CD4-positive, alpha-beta T cell (primary cell): ENCODE data around the gene CDCP2. TPM values are rescaled to one million over a fixed set of nuclear protein-coding genes. Genes with fewer than 3 reads are reported as not detected.

Source experiments
- ATAC-seq: fragments of 200-7000 bp; cut with Tn5 transposase; one replicate; pipeline ENCODE4 v1.10.0; 2022; ENCODE audit warnings: mild to moderate bottlenecking; ENCODE audit not compliant: poor library complexity
- CTCF ChIA-PET: fragments of 350-600 bp; sonication (Branson Sonifier 250); formaldehyde crosslinking; loops from one replicate; lab custom pipeline; 2021; ENCODE audit warnings: antibody characterized with exemption, inconsistent platforms; lab: Charles Lee
- POLR2A ChIA-PET: fragments of 350-600 bp; sonication (Branson Sonifier 250); formaldehyde crosslinking; loops from one replicate; lab custom pipeline; 2021; ENCODE audit warnings: antibody characterized with exemption, inconsistent platforms; lab: Charles Lee
- DNase-seq, 14 experiments: peaks; one replicate each; pipeline ENCODE4 v3.0.0-alpha.2; 2013 to 2020; ENCODE audit warnings: mixed read lengths in 2 of 14
- H3K27ac ChIP-seq, 2 donors: one replicate each; pipeline versions ENCODE4 v1.5.1 to v1.7.0; 2013; ENCODE audit warnings: low read length in 2 of 2, low read depth in 1 of 2, mild to moderate bottlenecking in 1 of 2
- H3K27me3 ChIP-seq, 2 experiments: 1 replicate in 1 of 2; 2 replicates in 1 of 2; pipeline versions ENCODE4 v1.6.1 to v1.7.0; 2013; ENCODE audit warnings: low read length in 2 of 2, control low read depth in 1 of 2, mild to moderate bottlenecking in 1 of 2, moderate library complexity in 1 of 2; ENCODE audit not compliant: insufficient read depth in 2 of 2, control insufficient read depth in 1 of 2
- H3K36me3 ChIP-seq: one replicate; pipeline ENCODE4 v1.6.1; 2013; ENCODE audit warnings: low read length, control low read depth; ENCODE audit not compliant: insufficient read depth
- H3K4me1 ChIP-seq: one replicate; pipeline ENCODE4 v1.6.1; 2013; ENCODE audit warnings: low read length, control low read depth; ENCODE audit not compliant: insufficient read depth
- H3K4me3 ChIP-seq: one replicate; pipeline ENCODE4 v1.5.1; 2013; ENCODE audit warnings: mild to moderate bottlenecking, low read length, moderate library complexity
- H3K9me3 ChIP-seq, 2 experiments: 1 replicate in 1 of 2; 2 replicates in 1 of 2; pipeline versions ENCODE4 v1.6.1 to v1.7.0; 2013; ENCODE audit warnings: low read length in 2 of 2, mild to moderate bottlenecking in 2 of 2, control low read depth in 1 of 2, moderate library complexity in 1 of 2; ENCODE audit not compliant: control insufficient read depth in 1 of 2, insufficient read depth in 1 of 2
- H3K27ac Mint-ChIP-seq: one replicate; pipeline ENCODE4 v1.8.0; 2020; ENCODE audit warnings: mixed read lengths
- H3K27me3 Mint-ChIP-seq: one replicate; pipeline ENCODE4 v1.8.0; 2021; ENCODE audit warnings: mixed read lengths
- H3K36me3 Mint-ChIP-seq: one replicate; pipeline ENCODE4 v1.8.0; 2021; ENCODE audit warnings: low read depth, mixed read lengths
- H3K4me1 Mint-ChIP-seq: one replicate; pipeline ENCODE4 v1.8.0; 2021; ENCODE audit warnings: low read depth, mixed read lengths
- H3K4me3 Mint-ChIP-seq: one replicate; pipeline ENCODE4 v1.8.0; 2020; ENCODE audit warnings: mild to moderate bottlenecking, mixed read lengths
- H3K9me3 Mint-ChIP-seq: one replicate; pipeline ENCODE4 v1.8.0; 2020; ENCODE audit warnings: mixed read lengths
- intact Hi-C, 2 experiments: fragments of 100-400 bp; cut with DNase I in 1 of 2; cut with micrococcal nuclease in 1 of 2; formaldehyde crosslinking; loops; one replicate each; pipeline versions ENCODE4 v1.15.1 to v1.9.0; 2023 to 2025; cut with DNase I, micrococcal nuclease
- total RNA-seq, 174 experiments: library from RNA in 2 of 174; stranded (reverse) in 2 of 174; gene quantifications; one replicate each; pipeline ENCODE4 v1.2.3 and lab custom pipeline; 2021 to 2026
- TF ChIP-seq, protein P1 (sequence below): fragments of 200-600 bp; IDR thresholded peaks from one replicate; pipeline ENCODE4 v1.8.0; 2022; ENCODE audit warnings: antibody characterized with exemption, mild to moderate bottlenecking

The CDCP2 gene
- total RNA-seq, 2 experiments from 2014 or later, result not detected

GRCh38 chr1:54129858-54130257 is 22.9 kb downstream of the CDCP2 start:
- intact Hi-C loops, result no loop called here
- H3K9me3 ChIP-seq, result no peaks in the 10 kb centered on the region
- TF ChIP-seq, protein P1, sequence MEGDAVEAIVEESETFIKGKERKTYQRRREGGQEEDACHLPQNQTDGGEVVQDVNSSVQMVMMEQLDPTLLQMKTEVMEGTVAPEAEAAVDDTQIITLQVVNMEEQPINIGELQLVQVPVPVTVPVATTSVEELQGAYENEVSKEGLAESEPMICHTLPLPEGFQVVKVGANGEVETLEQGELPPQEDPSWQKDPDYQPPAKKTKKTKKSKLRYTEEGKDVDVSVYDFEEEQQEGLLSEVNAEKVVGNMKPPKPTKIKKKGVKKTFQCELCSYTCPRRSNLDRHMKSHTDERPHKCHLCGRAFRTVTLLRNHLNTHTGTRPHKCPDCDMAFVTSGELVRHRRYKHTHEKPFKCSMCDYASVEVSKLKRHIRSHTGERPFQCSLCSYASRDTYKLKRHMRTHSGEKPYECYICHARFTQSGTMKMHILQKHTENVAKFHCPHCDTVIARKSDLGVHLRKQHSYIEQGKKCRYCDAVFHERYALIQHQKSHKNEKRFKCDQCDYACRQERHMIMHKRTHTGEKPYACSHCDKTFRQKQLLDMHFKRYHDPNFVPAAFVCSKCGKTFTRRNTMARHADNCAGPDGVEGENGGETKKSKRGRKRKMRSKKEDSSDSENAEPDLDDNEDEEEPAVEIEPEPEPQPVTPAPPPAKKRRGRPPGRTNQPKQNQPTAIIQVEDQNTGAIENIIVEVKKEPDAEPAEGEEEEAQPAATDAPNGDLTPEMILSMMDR, result no peak
- ChIA-PET CTCF (no interaction called here), POLR2A (no interaction called here)
- no peak for DNase-seq
- no peak overlapping the region for H3K27ac ChIP-seq
- no peak overlapping the region for H3K27ac Mint-ChIP-seq
- no peak overlapping the region for H3K4me3 Mint-ChIP-seq
- no peaks in the 10 kb centered on the region for H3K27me3 ChIP-seq
- H3K9me3 Mint-ChIP-seq, result no peaks in the 10 kb centered on the region
- H3K36me3 ChIP-seq, result no peaks in the 10 kb centered on the region
- H3K27me3 Mint-ChIP-seq, result no peaks in the 10 kb centered on the region
- no peak for ATAC-seq
- no peaks in the 10 kb centered on the region for H3K4me1 Mint-ChIP-seq
- H3K4me1 ChIP-seq, result no peaks in the 10 kb centered on the region
- no peaks in the 10 kb centered on the region for H3K36me3 Mint-ChIP-seq
- H3K4me3 ChIP-seq, result no peak overlapping the region

DNA sequence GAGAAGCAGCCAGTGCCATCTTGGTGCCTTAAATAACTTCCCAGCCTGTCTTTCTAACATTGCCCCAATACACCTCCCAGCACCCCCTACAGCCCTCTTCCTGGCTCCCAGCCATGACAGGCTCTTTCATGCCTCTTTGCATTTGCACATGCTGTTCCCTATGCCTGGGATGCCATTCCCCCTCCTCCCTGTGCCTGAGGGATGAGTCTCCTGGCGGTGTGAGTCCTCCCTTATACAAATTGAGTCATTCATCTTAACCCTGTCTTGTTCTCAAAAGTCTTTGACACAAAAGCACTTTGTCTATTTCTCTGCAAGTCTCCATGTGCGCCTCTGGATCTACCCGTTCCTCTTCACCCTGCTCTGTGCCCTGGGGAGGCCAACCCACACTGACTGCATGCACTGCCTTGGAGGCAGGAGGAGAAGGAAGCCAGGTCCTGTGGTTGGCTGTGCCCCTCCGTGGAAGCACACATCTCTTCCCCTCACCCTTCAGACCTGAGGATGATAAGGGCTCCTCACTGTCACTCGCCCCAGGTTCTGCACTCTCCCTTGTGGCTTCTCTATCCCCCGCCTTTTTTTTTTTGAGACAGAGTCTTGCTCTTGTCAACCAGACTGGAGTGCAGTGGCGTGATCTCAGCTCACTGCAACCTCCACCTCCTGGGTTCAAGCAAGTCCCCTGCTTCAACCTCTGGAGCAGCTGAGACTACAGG is 25.1 kb downstream of the CDCP2 start:
- Mint-ChIP-seq H3K4me1 (no peaks in the 10 kb centered on the region), H3K36me3 (no peaks in the 10 kb centered on the region), H3K4me3 (no peak overlapping the region), H3K27me3 (no peaks in the 10 kb centered on the region), H3K27ac (no peak overlapping the region), H3K9me3 (no peaks in the 10 kb centered on the region)
- no peaks in the 10 kb centered on the region for H3K36me3 ChIP-seq
- TF ChIP-seq, protein P1, result no peak
- ChIA-PET POLR2A (no interaction called here), CTCF (interaction anchor here (0.6 kb wide), 1 partner anchor 9 kb away, joined by 3 read pairs; no protein-coding TSS in a partner anchor)
- intact Hi-C loops, result no loop called here
- H3K4me1 ChIP-seq, result no peaks in the 10 kb centered on the region
- no peak for ATAC-seq
- DNase-seq, result no peak
- no peaks in the 10 kb centered on the region for H3K27me3 ChIP-seq
- no peak overlapping the region for H3K4me3 ChIP-seq
- no peaks in the 10 kb centered on the region for H3K9me3 ChIP-seq
- no peak overlapping the region for H3K27ac ChIP-seq

DNA sequence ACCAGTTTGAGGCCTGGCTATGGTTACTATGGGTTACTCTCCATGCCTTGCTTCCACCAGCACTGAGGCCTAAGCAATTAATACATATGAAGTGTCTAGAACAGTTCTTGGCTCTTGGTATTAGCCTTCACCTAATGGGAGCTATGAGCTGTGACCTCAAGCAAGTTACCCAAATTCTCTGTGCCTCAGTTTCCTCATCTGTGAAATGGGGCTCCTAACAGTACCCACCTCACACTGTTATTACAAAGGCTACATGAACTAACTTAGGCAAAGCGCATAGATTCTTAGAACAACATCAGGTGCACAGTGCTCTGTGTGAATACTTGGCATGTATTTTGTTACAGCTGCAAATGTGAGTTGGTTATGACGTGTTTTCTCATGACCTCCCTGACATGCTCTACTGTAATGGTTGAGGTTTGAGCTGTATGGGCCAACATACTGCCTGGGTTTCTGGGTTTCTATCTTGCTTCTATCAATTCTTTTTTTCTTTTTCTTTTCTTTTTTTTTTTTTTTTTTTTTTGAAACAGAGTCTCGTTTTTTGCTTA is 26.5 kb downstream of the CDCP2 start:
- POLR2A ChIA-PET, result no interaction called here
- no peak for ATAC-seq
- Histone ChIP-seq H3K36me3 (no peaks in the 10 kb centered on the region), H3K27me3 (no peaks in the 10 kb centered on the region), H3K4me3 (no peak overlapping the region), H3K9me3 (no peaks in the 10 kb centered on the region), H3K27ac (no peak overlapping the region), H3K4me1 (peaks cover 7% of the 10 kb centered on the region)
- Mint-ChIP-seq H3K4me1 (no peaks in the 10 kb centered on the region), H3K36me3 (no peaks in the 10 kb centered on the region), H3K9me3 (no peaks in the 10 kb centered on the region), H3K27ac (no peak overlapping the region), H3K27me3 (peaks cover 2% of the 10 kb centered on the region), H3K4me3 (no peak overlapping the region)
- no peak for DNase-seq
- intact Hi-C loops, result no loop called here
- CTCF ChIA-PET, result interaction anchor here (0.6 to 1.1 kb wide), 2 partner anchors 18 to 35 kb away, joined by 3 read pairs; no protein-coding TSS in a partner anchor
- TF ChIP-seq, protein P1, result no peak
